Liver (tissue), 9 donors: Measurements from ENCODE around the gene CADPS. TPM values are rescaled to one million over a fixed set of nuclear protein-coding genes. Genes with fewer than 3 reads are reported as not detected.

Experiments
- DNase-seq: peaks from one replicate; pipeline ENCODE4 v3.0.0-alpha.2; 2017; ENCODE audit warnings: low spot score
- H3K27ac ChIP-seq, 2 donors: one replicate each; pipeline ENCODE4 v1.7.0; 2013; ENCODE audit warnings: inconsistent platforms in 2 of 2, low read length in 2 of 2, control low read depth in 1 of 2, low read depth in 1 of 2, mild to moderate bottlenecking in 1 of 2
- H3K27me3 ChIP-seq, 4 donors: one replicate each; pipeline versions ENCODE4 v1.6.1 to v1.7.0; 2013; ENCODE audit warnings: low read length in 3 of 4, inconsistent platforms in 1 of 4, mild to moderate bottlenecking in 1 of 4, moderate library complexity in 1 of 4; ENCODE audit not compliant: control insufficient read depth in 4 of 4, insufficient read depth in 4 of 4
- H3K36me3 ChIP-seq, 4 donors: one replicate each; pipeline versions ENCODE4 v1.6.1 to v1.7.0; 2013; ENCODE audit warnings: low read length in 3 of 4, mild to moderate bottlenecking in 3 of 4, low read depth in 1 of 4, moderate library complexity in 1 of 4; ENCODE audit not compliant: control insufficient read depth in 4 of 4, insufficient read depth in 3 of 4
- H3K4me1 ChIP-seq, 4 donors: one replicate each; pipeline versions ENCODE4 v1.6.1 to v1.7.0; 2013; ENCODE audit warnings: low read length in 3 of 4, mild to moderate bottlenecking in 3 of 4, moderate library complexity in 1 of 4; ENCODE audit not compliant: control insufficient read depth in 4 of 4, insufficient read depth in 4 of 4
- H3K4me3 ChIP-seq, 3 donors: one replicate each; pipeline versions ENCODE4 v1.6.1 to v1.7.0; 2013; ENCODE audit warnings: low read length in 3 of 3, control low read depth in 1 of 3, low read depth in 1 of 3, mild to moderate bottlenecking in 1 of 3
- H3K9ac ChIP-seq, 2 donors: one replicate each; pipeline ENCODE4 v1.7.0; 2013; ENCODE audit warnings: low read length in 2 of 2, mild to moderate bottlenecking in 2 of 2, moderate library complexity in 2 of 2, control low read depth in 1 of 2, low read depth in 1 of 2
- H3K9me3 ChIP-seq, 4 donors: one replicate each; pipeline versions ENCODE4 v1.6.1 to v1.7.0; 2013; ENCODE audit warnings: low read length in 3 of 4; ENCODE audit not compliant: control insufficient read depth in 4 of 4
- EGR1 ChIP-seq, 2 donors: IDR thresholded peaks; 2 replicates each; pipeline ENCODE4 v1.6.1; 2016 to 2018; ENCODE audit warnings: antibody characterized with exemption in 2 of 2, low read depth in 2 of 2
- FOXA1 ChIP-seq: IDR thresholded peaks from 2 replicates; pipeline ENCODE4 v1.6.1; 2016; ENCODE audit warnings: antibody characterized with exemption
- FOXA2 ChIP-seq: IDR thresholded peaks from 2 replicates; pipeline ENCODE4 v1.6.1; 2016; ENCODE audit warnings: antibody characterized with exemption
- GABPA ChIP-seq, 2 donors: IDR thresholded peaks in 1 of 2; conservative IDR thresholded peaks in 1 of 2; 2 replicates each; pipeline ENCODE4 v1.6.1; 2016; ENCODE audit warnings: antibody characterized with exemption in 2 of 2, mild to moderate bottlenecking in 1 of 2, moderate library complexity in 1 of 2
- HNF4A ChIP-seq, 2 donors: conservative IDR thresholded peaks; 2 replicates each; pipeline ENCODE4 v1.6.1; 2016; ENCODE audit warnings: antibody characterized with exemption in 2 of 2, mild to moderate bottlenecking in 2 of 2
- HNF4G ChIP-seq: IDR thresholded peaks from 2 replicates; pipeline ENCODE4 v1.6.1; 2016; ENCODE audit warnings: antibody characterized with exemption
- JUND ChIP-seq, 2 donors: IDR thresholded peaks; 2 replicates each; pipeline ENCODE4 v1.6.1; 2016; ENCODE audit warnings: antibody characterized with exemption in 2 of 2
- NR2F2 ChIP-seq: IDR thresholded peaks from 2 replicates; pipeline ENCODE4 v1.6.1; 2016; ENCODE audit warnings: antibody characterized with exemption
- RAD21 ChIP-seq, 2 donors: IDR thresholded peaks; 2 replicates each; pipeline ENCODE4 v1.6.1; 2016; ENCODE audit warnings: antibody characterized with exemption in 2 of 2, mild to moderate bottlenecking in 2 of 2
- RXRA ChIP-seq, 2 donors: IDR thresholded peaks; 2 replicates each; pipeline ENCODE4 v1.6.1; 2017 to 2018; ENCODE audit warnings: antibody characterized with exemption in 2 of 2, mild to moderate bottlenecking in 1 of 2
- SP1 ChIP-seq: IDR thresholded peaks from 2 replicates; pipeline ENCODE4 v1.6.1; 2018; ENCODE audit warnings: antibody characterized with exemption, mild to moderate bottlenecking
- TAF1 ChIP-seq: conservative IDR thresholded peaks from 2 replicates; pipeline ENCODE4 v1.6.1; 2016; ENCODE audit warnings: antibody characterized with exemption, mild to moderate bottlenecking
- YY1 ChIP-seq: IDR thresholded peaks from 2 replicates; pipeline ENCODE4 v1.6.1; 2016; ENCODE audit warnings: antibody characterized with exemption, mild to moderate bottlenecking
- WGBS: extraction: QIAGEN DNeasy Blood & Tissue Kit; methylation state at CpG from one replicate; pipeline ENCODE4 v1.1.7; 2013; 5-methylcytosine and 5-hydroxymethylcytosine counted together
- polyA plus RNA-seq, 2 donors: library from polyadenylated mRNA; stranded (reverse) in 1 of 2; unstranded in 1 of 2; fragments of 200-250 nt in 1 of 2; fragments of >200 nt in 1 of 2; fragmentation: Nextera tagmentation in 1 of 2; extraction: Ambion mirVana in 1 of 2; gene quantifications; one replicate each; pipeline versions ENCODE4 v1.2.1 to v1.2.3, GENCODE V29; 2013 to 2015
- total RNA-seq, 2 donors: library from RNA; depleted of rRNA; stranded (reverse); fragments of >200 nt; gene quantifications; one replicate each; pipeline ENCODE4 v1.2.3, GENCODE V29; 2014
- TF ChIP-seq, protein P1 (sequence below): IDR thresholded peaks from 2 replicates; pipeline ENCODE4 v1.6.1; 2016; ENCODE audit warnings: antibody characterized with exemption, mild to moderate bottlenecking
- TF ChIP-seq, protein P2 (sequence below): IDR thresholded peaks from 2 replicates; pipeline ENCODE4 v1.6.1; 2016; ENCODE audit warnings: antibody characterized with exemption
- TF ChIP-seq, protein P3 (sequence below): fragments of 150-350 bp; IDR thresholded peaks from 2 replicates; pipeline ENCODE4 v1.5.1; 2017; ENCODE audit warnings: improper control_type of control experiment, low read depth, low read length; ENCODE audit not compliant: missing input control
- TF ChIP-seq, protein P4 (sequence below): IDR thresholded peaks from 2 replicates; pipeline ENCODE4 v1.6.1; 2016; ENCODE audit warnings: antibody characterized with exemption
- TF ChIP-seq, protein P5 (sequence below): IDR thresholded peaks from 2 replicates; pipeline ENCODE4 v1.6.1; 2016; ENCODE audit warnings: antibody characterized with exemption
- donor health status: healthy.
- donor health status: healthy.
- donor health status: healthy.
- donor health status: healthy.
- donor health status: healthy.

The CADPS gene
- total and polyA plus RNA-seq, 4 donors, result 0.05 to 0.37 (median 0.17) TPM; not detected in 1

DNA sequence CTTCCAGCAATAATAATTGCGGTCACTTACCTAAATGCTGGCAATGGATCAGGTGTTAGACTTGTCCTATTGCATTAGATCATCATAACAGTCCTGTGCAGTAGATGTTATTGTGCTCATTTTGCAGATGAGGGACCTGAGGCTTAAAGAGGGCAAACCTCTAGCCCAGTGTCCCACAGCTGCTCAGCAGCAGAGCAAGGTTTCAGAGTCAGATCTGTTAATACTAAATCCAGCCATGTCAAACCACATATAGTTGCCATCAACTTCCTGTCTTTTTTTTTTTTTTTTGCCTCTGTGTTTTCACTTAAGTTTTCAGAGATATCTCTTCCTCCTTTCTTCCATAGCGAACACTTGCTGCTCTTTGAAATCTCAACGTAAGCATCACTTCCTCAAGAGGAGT lies 514.0 kb downstream of the CADPS start:
- no peaks in the 10 kb centered on the region for H3K4me1 ChIP-seq
- no peak overlapping the region for H3K4me3 ChIP-seq
- WGBS, result 79% methylated on average over 3 of the region's 3 CpGs
- DNase-seq, result no peak
- TF ChIP-seq HNF4A (conservative IDR thresholded peaks at IDR 0.05) (no peak), GABPA (IDR thresholded peaks at IDR 0.05 in 1 of 2, conservative IDR thresholded peaks at IDR 0.05 in 1 of 2) (no peak)
- no peak overlapping the region for H3K9ac ChIP-seq
- H3K9me3 ChIP-seq, result no peaks in the 10 kb centered on the region
- peaks cover 0 to 4% (median 0%) of the 10 kb centered on the region in 4 donors for H3K27me3 ChIP-seq
- no peaks in the 10 kb centered on the region for H3K36me3 ChIP-seq
- no peak overlapping the region for H3K27ac ChIP-seq

DNA sequence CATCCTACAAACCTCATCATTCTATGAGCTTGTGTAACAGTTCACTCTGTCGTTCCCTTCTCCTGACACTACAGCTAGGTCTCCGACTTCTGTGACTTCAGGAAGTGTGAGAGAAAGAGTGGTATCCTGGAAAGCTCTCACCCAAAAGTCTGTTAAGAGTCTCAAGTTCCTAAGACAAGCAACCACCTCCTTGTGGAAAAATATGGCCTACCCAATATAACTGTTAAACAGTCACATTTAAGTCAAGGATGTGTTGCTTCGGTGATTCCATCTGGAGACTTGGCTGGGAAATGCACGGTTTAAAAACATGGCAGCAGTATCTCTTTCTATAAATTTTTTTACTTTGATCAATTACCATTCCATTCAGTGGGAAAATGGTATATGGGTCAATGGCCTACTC lies 515.7 kb downstream of the CADPS start:
- no peak for DNase-seq
- TF ChIP-seq, protein P1, sequence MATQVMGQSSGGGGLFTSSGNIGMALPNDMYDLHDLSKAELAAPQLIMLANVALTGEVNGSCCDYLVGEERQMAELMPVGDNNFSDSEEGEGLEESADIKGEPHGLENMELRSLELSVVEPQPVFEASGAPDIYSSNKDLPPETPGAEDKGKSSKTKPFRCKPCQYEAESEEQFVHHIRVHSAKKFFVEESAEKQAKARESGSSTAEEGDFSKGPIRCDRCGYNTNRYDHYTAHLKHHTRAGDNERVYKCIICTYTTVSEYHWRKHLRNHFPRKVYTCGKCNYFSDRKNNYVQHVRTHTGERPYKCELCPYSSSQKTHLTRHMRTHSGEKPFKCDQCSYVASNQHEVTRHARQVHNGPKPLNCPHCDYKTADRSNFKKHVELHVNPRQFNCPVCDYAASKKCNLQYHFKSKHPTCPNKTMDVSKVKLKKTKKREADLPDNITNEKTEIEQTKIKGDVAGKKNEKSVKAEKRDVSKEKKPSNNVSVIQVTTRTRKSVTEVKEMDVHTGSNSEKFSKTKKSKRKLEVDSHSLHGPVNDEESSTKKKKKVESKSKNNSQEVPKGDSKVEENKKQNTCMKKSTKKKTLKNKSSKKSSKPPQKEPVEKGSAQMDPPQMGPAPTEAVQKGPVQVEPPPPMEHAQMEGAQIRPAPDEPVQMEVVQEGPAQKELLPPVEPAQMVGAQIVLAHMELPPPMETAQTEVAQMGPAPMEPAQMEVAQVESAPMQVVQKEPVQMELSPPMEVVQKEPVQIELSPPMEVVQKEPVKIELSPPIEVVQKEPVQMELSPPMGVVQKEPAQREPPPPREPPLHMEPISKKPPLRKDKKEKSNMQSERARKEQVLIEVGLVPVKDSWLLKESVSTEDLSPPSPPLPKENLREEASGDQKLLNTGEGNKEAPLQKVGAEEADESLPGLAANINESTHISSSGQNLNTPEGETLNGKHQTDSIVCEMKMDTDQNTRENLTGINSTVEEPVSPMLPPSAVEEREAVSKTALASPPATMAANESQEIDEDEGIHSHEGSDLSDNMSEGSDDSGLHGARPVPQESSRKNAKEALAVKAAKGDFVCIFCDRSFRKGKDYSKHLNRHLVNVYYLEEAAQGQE, result no peak
- TF ChIP-seq RXRA (IDR thresholded peaks at IDR 0.05) (no peak), NR2F2 (no peak), FOXA2 (no peak), JUND (IDR thresholded peaks at IDR 0.05) (no peak), HNF4A (conservative IDR thresholded peaks at IDR 0.05) (no peak), FOXA1 (no peak), EGR1 (IDR thresholded peaks at IDR 0.05; ENCODE audit: low read depth in 2 of 2) (no peak), RAD21 (IDR thresholded peaks at IDR 0.05) (no peak), GABPA (IDR thresholded peaks at IDR 0.05 in 1 of 2, conservative IDR thresholded peaks at IDR 0.05 in 1 of 2) (no peak), SP1 (no peak), TAF1 (no peak), YY1 (no peak), HNF4G (no peak)
- TF ChIP-seq, protein P2, sequence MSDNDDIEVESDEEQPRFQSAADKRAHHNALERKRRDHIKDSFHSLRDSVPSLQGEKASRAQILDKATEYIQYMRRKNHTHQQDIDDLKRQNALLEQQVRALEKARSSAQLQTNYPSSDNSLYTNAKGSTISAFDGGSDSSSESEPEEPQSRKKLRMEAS, result no peak
- TF ChIP-seq, protein P3, sequence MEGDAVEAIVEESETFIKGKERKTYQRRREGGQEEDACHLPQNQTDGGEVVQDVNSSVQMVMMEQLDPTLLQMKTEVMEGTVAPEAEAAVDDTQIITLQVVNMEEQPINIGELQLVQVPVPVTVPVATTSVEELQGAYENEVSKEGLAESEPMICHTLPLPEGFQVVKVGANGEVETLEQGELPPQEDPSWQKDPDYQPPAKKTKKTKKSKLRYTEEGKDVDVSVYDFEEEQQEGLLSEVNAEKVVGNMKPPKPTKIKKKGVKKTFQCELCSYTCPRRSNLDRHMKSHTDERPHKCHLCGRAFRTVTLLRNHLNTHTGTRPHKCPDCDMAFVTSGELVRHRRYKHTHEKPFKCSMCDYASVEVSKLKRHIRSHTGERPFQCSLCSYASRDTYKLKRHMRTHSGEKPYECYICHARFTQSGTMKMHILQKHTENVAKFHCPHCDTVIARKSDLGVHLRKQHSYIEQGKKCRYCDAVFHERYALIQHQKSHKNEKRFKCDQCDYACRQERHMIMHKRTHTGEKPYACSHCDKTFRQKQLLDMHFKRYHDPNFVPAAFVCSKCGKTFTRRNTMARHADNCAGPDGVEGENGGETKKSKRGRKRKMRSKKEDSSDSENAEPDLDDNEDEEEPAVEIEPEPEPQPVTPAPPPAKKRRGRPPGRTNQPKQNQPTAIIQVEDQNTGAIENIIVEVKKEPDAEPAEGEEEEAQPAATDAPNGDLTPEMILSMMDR, result no peak
- TF ChIP-seq, protein P4, sequence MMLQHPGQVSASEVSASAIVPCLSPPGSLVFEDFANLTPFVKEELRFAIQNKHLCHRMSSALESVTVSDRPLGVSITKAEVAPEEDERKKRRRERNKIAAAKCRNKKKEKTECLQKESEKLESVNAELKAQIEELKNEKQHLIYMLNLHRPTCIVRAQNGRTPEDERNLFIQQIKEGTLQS, result no peak
- TF ChIP-seq, protein P5, sequence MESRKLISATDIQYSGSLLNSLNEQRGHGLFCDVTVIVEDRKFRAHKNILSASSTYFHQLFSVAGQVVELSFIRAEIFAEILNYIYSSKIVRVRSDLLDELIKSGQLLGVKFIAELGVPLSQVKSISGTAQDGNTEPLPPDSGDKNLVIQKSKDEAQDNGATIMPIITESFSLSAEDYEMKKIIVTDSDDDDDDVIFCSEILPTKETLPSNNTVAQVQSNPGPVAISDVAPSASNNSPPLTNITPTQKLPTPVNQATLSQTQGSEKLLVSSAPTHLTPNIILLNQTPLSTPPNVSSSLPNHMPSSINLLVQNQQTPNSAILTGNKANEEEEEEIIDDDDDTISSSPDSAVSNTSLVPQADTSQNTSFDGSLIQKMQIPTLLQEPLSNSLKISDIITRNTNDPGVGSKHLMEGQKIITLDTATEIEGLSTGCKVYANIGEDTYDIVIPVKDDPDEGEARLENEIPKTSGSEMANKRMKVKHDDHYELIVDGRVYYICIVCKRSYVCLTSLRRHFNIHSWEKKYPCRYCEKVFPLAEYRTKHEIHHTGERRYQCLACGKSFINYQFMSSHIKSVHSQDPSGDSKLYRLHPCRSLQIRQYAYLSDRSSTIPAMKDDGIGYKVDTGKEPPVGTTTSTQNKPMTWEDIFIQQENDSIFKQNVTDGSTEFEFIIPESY, result no peak
- no peak overlapping the region for H3K9ac ChIP-seq
- WGBS, result 81% methylated on average over 4 of the region's 4 CpGs
- no peaks in the 10 kb centered on the region for H3K4me1 ChIP-seq
- H3K4me3 ChIP-seq, result no peak overlapping the region
- H3K27me3 ChIP-seq, result peaks cover 0 to 4% (median 2%) of the 10 kb centered on the region in 4 donors
- H3K9me3 ChIP-seq, result no peaks in the 10 kb centered on the region
- no peak overlapping the region for H3K27ac ChIP-seq
- no peaks in the 10 kb centered on the region for H3K36me3 ChIP-seq
